Left kidney (tissue), 2 donors: ENCODE data around the gene MUTYH. TPM values are rescaled to one million over a fixed set of nuclear protein-coding genes. Genes with fewer than 3 reads are reported as not detected.

Experiments
- DNase-seq: peaks from one replicate; pipeline ENCODE4 v3.0.0-alpha.2; 2013
- polyA plus RNA-seq: library from polyadenylated mRNA; unstranded; fragments of 120-200 nt; gene quantifications from one replicate; pipeline ENCODE4 v1.2.1, GENCODE V29; 2013; ENCODE audit not compliant: insufficient read length

MUTYH gene
- polyA plus RNA-seq, 1 donor = 34.1 TPM

DNA sequence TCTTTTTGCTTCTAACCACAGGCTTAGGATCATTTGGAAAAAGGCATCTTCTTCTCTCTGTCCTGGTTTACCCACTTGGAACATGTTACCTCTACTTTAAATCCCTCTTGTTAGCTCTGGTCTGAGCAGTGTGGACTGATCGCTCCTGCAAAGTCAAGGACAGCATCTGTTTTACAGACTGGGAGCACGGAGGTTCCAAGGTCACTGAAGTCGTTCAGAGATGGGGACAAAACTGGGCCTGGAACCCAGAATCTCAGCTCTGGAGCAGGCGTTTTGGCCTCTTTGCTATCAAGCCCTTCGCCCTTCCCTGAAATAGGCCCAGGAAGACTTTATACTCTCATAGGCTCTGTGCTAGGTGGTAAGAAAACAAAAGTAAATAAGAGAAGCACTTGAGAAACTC is 11.3 kb upstream of the MUTYH start:
- no peak for DNase-seq

- no peak for DNase-seq
These were observed 8.9 kb upstream of the MUTYH start for GRCh38 chr1:45348966-45349677.

- no peak for DNase-seq
These were observed 8.3 kb upstream of the MUTYH start for GRCh38 chr1:45348609-45348965.

DNA sequence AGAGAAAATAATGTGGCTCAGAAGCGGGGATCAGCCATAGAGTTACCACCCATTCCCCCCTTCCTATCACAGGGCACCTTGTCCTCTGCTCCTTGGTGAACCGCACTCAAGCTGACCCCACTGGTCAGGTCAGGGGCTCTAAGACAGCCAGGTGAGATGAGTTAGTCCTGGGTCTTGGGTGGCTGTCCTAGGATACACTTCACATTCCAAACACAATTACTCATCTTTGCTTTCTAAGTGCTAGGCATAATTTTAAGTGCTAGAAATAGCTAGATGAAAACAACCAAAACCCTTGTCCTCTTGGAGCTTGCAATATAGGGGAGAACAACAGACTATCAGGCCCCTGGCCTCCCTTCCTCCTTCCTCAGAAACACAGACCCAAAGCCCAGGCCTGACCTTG is 7.8 kb upstream of the MUTYH start:
- no peak for DNase-seq

- no peak for DNase-seq
These were observed 6.2 kb upstream of the MUTYH start for GRCh38 chr1:45346473-45346872.

DNA sequence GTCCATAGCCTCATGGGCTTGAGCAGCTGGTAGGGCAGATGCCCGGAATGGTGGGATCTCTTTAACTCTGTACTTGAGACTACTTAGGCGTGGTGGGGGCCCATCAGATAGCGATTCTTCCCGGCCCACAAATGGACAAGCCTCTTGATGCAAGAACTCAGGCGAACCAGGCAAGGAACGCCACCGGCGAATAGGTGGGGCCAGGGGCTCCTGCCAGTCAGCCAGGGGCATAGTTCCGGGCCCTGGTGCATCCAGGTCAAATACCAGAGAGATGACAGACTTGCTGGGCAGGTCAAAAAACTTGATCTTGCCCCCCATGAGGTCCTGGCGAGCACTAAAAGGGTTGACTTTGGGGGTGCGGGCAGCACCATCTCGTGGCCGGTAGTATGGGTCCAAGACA is 4.8 kb upstream of the MUTYH start:
- DNase-seq = no peak

GRCh38 chr1:45344499-45344898 is 4.3 kb upstream of the MUTYH start:
- no peak for DNase-seq

DNA sequence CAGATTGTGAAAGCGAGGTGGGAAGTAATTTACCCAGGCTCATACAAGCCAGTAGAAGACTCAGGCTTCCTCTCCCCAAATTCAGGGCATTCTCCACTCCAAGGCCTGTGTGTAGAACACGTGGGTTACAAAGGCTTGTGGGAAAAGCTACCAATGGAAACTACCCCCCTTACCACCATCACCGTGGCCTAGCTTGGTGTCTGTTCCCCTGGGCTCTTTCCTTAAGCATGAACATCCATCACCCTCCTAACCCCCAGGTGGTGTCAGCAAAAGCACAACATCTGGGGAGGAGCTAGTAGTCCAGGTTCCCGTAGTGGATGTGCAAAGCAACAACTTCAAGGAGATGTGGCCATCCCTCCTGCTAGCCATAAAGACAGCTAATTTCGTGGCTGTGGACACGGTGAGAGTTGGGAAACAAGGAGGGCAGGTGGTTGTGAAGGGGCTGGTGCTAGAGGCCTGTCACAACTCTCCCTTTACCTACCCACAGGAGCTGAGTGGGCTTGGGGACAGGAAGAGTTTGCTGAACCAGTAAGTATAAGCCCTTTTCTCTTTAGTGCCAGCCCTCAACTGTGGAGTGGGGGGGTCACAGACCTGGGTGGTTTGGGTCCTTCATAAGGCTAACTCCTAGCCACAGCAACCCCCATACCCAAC is 701 bp upstream of the MUTYH start:
- no peak for DNase-seq

GRCh38 chr1:45337630-45338325 is 2.5 kb downstream of the MUTYH start:
- no peak for DNase-seq

DNA sequence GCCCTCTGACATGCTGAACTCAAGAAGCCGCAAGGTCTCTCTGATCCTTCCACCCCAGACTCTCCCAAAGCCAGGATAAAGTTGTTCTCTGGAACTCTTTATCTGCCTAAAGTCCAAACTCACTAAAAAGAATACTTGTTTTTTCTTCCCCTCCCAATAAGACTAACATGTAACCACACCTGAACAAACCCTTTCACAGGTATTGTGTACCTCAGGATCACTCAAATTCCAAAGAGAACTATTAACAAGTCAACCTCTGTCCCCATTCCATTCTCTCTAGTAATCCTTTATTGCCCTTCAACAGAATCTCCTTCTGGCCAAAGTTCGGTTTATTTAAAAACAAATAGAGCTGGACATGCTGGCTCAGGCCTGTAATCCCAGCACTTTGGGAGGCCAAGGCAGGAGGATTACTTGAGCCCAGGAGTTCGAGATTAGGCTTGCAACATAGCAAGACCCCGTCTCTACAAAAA is 4.3 kb downstream of the MUTYH start:
- no peak for DNase-seq

- no peak for DNase-seq
These were observed 5.7 kb downstream of the MUTYH start for GRCh38 chr1:45334308-45335245.

GRCh38 chr1:45332346-45332720 is 7.9 kb downstream of the MUTYH start:
- DNase-seq = no peak

GRCh38 chr1:45331436-45332345 is 8.5 kb downstream of the MUTYH start:
- DNase-seq = no peak

- no peak for DNase-seq
These were observed 10.8 kb downstream of the MUTYH start for GRCh38 chr1:45329445-45329844.

- no peak for DNase-seq
These were observed 11.6 kb downstream of the MUTYH start for GRCh38 chr1:45328680-45329079.

DNA sequence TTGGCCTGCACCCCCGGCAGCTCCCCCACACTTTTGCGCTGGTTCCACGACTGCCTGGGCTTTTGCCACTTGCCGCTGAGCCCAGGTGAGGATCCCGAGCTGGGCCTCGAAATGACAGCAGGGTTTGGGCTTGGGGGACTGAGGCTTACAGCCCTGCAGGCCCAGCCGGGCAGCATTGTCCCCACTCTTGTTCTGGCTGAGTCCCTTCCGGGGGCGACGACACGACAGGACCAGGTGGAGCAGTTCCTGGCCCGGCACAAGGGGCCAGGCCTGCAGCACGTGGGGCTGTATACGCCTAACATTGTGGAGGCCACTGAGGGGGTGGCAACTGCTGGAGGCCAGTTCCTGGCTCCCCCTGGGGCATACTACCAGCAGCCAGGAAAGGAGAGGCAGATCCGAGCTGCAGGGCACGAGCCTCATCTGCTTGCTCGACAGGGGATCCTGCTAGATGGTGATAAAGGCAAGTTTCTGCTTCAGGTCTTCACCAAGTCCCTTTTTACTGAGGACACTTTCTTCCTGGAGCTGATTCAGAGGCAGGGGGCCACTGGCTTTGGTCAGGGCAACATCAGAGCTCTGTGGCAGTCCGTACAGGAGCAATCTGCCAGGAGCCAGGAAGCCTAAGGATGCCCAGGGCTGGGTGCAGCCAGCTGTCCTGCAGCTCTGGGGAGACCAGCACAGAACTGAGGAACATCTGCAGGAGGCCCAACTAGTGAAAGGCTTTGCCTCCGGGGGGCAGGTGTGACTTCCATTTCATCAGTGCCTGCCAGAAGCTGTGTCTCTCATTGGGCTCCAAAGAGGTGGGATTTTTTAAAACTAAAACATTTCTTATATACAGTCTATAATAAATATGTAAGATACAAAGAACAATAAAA is 12.4 kb downstream of the MUTYH start:
- DNase-seq = no peak

DNA sequence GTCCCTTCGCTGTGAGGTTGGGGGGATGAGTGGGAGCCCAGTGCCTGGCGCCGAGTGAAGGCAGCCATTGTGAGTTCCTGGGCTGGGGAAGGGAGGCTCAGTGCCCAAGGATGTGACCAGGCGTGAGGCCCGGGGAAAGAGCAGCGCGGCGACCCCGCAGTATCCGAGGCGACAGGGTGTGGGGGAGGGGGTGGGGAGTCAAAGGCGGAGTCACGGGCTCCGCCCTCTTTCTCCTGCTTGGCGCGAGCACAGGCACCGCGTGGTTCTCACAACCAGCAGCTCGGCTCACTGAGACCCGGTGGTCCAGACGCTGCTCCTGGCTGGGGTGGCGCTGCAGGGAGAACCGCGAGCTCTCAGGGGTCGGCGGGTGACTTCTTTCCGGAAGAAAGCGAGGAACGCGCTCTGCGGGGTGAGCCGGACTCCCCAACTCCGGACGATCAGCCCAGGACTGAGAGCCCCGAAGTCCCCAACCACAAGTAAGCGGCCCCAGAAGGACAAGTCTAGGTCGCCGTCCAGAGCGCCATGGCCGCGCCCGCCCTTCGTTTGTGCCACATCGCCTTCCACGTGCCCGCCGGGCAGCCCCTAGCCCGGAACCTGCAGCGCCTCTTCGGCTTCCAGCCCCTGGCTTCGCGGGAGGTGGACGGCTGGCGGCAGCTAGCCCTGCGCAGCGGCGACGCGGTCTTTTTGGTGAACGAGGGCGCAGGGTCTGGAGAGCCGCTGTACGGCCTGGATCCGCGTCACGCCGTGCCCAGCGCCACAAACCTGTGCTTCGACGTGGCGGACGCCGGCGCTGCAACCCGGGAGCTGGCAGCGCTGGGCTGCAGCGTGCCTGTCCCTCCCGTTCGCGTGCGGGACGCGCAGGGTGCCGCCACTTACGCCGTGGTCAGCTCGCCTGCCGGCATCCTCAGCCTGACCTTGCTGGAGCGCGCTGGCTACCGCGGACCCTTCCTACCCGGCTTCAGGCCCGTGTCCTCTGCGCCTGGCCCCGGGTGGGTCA is 13.3 kb downstream of the MUTYH start, which contains the start of gene HPDL:
Gene HPDL (plus strand): TSS at position 269 of the 997 bp plus-strand sequence. CDS start 254 bp downstream, at position 523.
- DNase-seq = peak; percentile 82

DNA sequence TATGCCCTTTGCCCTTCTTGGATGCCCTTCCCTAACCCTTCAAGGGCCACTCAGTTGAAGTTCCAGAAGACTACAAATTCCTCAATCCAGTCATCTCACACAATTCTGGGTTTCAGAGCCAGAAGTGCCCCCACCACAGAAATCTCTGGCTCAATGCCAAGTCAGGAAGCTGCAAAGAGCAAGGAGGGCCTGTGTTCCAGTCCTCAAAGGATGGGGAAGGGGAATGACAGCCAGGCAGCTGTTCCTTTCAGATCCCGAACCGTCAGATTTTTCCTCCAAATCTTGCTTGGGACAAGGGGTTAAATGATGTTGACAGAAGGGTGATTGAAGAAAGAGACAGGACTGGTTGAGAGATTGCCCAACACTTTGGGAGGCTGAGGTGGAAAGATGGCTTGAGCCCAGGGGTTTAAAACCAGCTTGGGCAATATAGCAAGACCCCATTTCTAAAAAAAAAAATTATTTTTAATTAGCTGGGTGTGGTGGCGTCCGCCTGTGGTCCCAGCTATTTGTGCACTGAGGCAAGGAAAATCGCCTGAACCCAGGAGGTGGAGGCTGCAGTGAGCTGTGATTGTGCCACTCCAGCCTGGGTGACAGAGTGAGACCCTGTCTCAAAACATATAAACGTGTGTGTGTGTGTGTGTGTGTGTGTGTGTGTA is 14.3 kb downstream of the MUTYH start:
- DNase-seq = no peak
